Effector memory CD8-positive, alpha-beta T cell (primary cell): Measurements from ENCODE around the gene AMFR.
A peak's percentile ranks its signal among the peaks of the same experiment; 100 is the strongest.

ENCODE experiments used
- ATAC-seq: fragments of 150-1000 bp; cut with Tn5 transposase; replicated peaks from 2 replicates; pipeline ENCODE4 v1.10.0; 2021; ENCODE audit warnings: mild to moderate bottlenecking, moderate library complexity
- DNase-seq, 3 experiments: peaks; one replicate each; pipeline ENCODE4 v3.0.0; 2021
- H3K27ac Mint-ChIP-seq, 2 donors: one replicate each; pipeline ENCODE4 v1.8.0; 2022; ENCODE audit warnings: mild to moderate bottlenecking in 2 of 2, mixed read lengths in 2 of 2, moderate library complexity in 2 of 2
- H3K27me3 Mint-ChIP-seq, 2 donors: one replicate each; pipeline ENCODE4 v1.8.0; 2022; ENCODE audit warnings: mixed read lengths in 2 of 2
- H3K36me3 Mint-ChIP-seq: one replicate; pipeline ENCODE4 v1.8.0; 2022; ENCODE audit warnings: mild to moderate bottlenecking, moderate library complexity, mixed read lengths; ENCODE audit not compliant: insufficient read depth
- H3K4me1 Mint-ChIP-seq, 2 donors: one replicate each; pipeline ENCODE4 v1.8.0; 2022; ENCODE audit warnings: low read depth in 2 of 2, mixed read lengths in 2 of 2
- H3K4me3 Mint-ChIP-seq, 2 donors: one replicate each; pipeline ENCODE4 v1.8.0; 2022; ENCODE audit warnings: mild to moderate bottlenecking in 2 of 2, mixed read lengths in 2 of 2, moderate library complexity in 2 of 2
- H3K9me3 Mint-ChIP-seq, 2 donors: one replicate each; pipeline ENCODE4 v1.8.0; 2022; ENCODE audit warnings: mixed read lengths in 2 of 2

Gene AMFR

GRCh38 chr16:56351481-56351880, 73.9 kb downstream of the AMFR start:
- no peak for DNase-seq
- no peak overlapping the region for H3K4me3 Mint-ChIP-seq
- H3K4me1 Mint-ChIP-seq, result peaks cover 5 to 11% of the 10 kb centered on the region in 2 donors
- ATAC-seq, result no peak
- no peaks in the 10 kb centered on the region for H3K27me3 Mint-ChIP-seq
- H3K27ac Mint-ChIP-seq, result no peak overlapping the region
- H3K9me3 Mint-ChIP-seq, result no peaks in the 10 kb centered on the region
- no peaks in the 10 kb centered on the region for H3K36me3 Mint-ChIP-seq

GRCh38 chr16:56350491-56351405, 74.6 kb downstream of the AMFR start:
- ATAC-seq (no peak), DNase-seq (no peak)
- H3K27me3 Mint-ChIP-seq, result no peaks in the 10 kb centered on the region
- no peak overlapping the region for H3K4me3 Mint-ChIP-seq
- H3K27ac Mint-ChIP-seq, result no peak overlapping the region
- peaks cover 0 to 5% of the 10 kb centered on the region in 2 donors for H3K4me1 Mint-ChIP-seq
- no peaks in the 10 kb centered on the region for H3K9me3 Mint-ChIP-seq
- no peaks in the 10 kb centered on the region for H3K36me3 Mint-ChIP-seq

GRCh38 chr16:56349711-56350161, 75.6 kb downstream of the AMFR start:
- Mint-ChIP-seq H3K9me3 (no peaks in the 10 kb centered on the region), H3K27me3 (no peaks in the 10 kb centered on the region), H3K4me3 (no peak overlapping the region), H3K36me3 (no peaks in the 10 kb centered on the region), H3K27ac (no peak overlapping the region), H3K4me1 (peaks cover 0 to 3% of the 10 kb centered on the region in 2 donors)
- DNase-seq (no peak), ATAC-seq (no peak)

GRCh38 chr16:56349086-56349415, 76.3 kb downstream of the AMFR start:
- Mint-ChIP-seq H3K27ac (no peak overlapping the region), H3K9me3 (no peaks in the 10 kb centered on the region), H3K4me1 (peaks cover 0 to 2% of the 10 kb centered on the region in 2 donors), H3K36me3 (no peaks in the 10 kb centered on the region), H3K27me3 (no peaks in the 10 kb centered on the region), H3K4me3 (no peak overlapping the region)
- DNase-seq (no peak), ATAC-seq (no peak)

GRCh38 chr16:56348168-56349085, 76.9 kb downstream of the AMFR start:
- H3K9me3 Mint-ChIP-seq, result no peaks in the 10 kb centered on the region
- H3K4me3 Mint-ChIP-seq, result no peak overlapping the region
- peaks cover 0 to 2% of the 10 kb centered on the region in 2 donors for H3K4me1 Mint-ChIP-seq
- H3K27ac Mint-ChIP-seq, result peak overlapping the region in 1 of 2 donors; percentile 20
- no peaks in the 10 kb centered on the region for H3K36me3 Mint-ChIP-seq
- no peak for DNase-seq
- H3K27me3 Mint-ChIP-seq, result no peaks in the 10 kb centered on the region
- ATAC-seq, result no peak

- DNase-seq, result no peak
- Mint-ChIP-seq H3K4me1 (peaks cover 0 to 2% of the 10 kb centered on the region in 2 donors), H3K9me3 (no peaks in the 10 kb centered on the region), H3K27ac (no peak overlapping the region), H3K36me3 (no peaks in the 10 kb centered on the region), H3K27me3 (no peaks in the 10 kb centered on the region), H3K4me3 (no peak overlapping the region)
- no peak for ATAC-seq
Observed at GRCh38 chr16:56347670-56348069, 77.7 kb downstream of the AMFR start.

GRCh38 chr16:56347166-56347565, 78.2 kb downstream of the AMFR start:
- Mint-ChIP-seq H3K27ac (no peak overlapping the region), H3K27me3 (no peaks in the 10 kb centered on the region), H3K9me3 (no peaks in the 10 kb centered on the region), H3K4me1 (peaks cover 0 to 2% of the 10 kb centered on the region in 2 donors), H3K36me3 (no peaks in the 10 kb centered on the region), H3K4me3 (no peak overlapping the region)
- ATAC-seq (no peak), DNase-seq (no peak)

- Mint-ChIP-seq H3K9me3 (no peaks in the 10 kb centered on the region), H3K4me1 (no peaks in the 10 kb centered on the region), H3K27ac (peak overlapping the region in 1 of 2 donors; percentile 80), H3K4me3 (no peak overlapping the region), H3K27me3 (no peaks in the 10 kb centered on the region), H3K36me3 (no peaks in the 10 kb centered on the region)
- ATAC-seq (no peak), DNase-seq (no peak)
Observed at GRCh38 chr16:56346131-56346890, 79.0 kb downstream of the AMFR start.

- DNase-seq, result no peak
- no peak for ATAC-seq
- Mint-ChIP-seq H3K4me3 (no peak overlapping the region), H3K4me1 (no peaks in the 10 kb centered on the region), H3K27ac (peak overlapping the region in 1 of 2 donors; percentile 80), H3K36me3 (no peaks in the 10 kb centered on the region), H3K27me3 (no peaks in the 10 kb centered on the region), H3K9me3 (no peaks in the 10 kb centered on the region)
Observed at GRCh38 chr16:56345406-56346050, 79.8 kb downstream of the AMFR start.

GRCh38 chr16:56344518-56345405, 80.6 kb downstream of the AMFR start:
- DNase-seq (no peak), ATAC-seq (no peak)
- H3K27me3 Mint-ChIP-seq, result no peaks in the 10 kb centered on the region
- H3K36me3 Mint-ChIP-seq, result no peaks in the 10 kb centered on the region
- no peak overlapping the region for H3K4me3 Mint-ChIP-seq
- no peaks in the 10 kb centered on the region for H3K9me3 Mint-ChIP-seq
- no peaks in the 10 kb centered on the region for H3K4me1 Mint-ChIP-seq
- H3K27ac Mint-ChIP-seq, result no peak overlapping the region

GRCh38 chr16:56343661-56344517, 81.5 kb downstream of the AMFR start:
- Mint-ChIP-seq H3K27ac (no peak overlapping the region), H3K36me3 (no peaks in the 10 kb centered on the region), H3K27me3 (no peaks in the 10 kb centered on the region), H3K4me3 (no peak overlapping the region), H3K9me3 (no peaks in the 10 kb centered on the region), H3K4me1 (no peaks in the 10 kb centered on the region)
- ATAC-seq (peak; percentile 26), DNase-seq (no peak)
